Loucy (cell line): ENCODE measurements around the gene MAP2.

Source experiments
- EZH2phosphoT487 ChIP-seq: fragments of 200-600 bp; IDR thresholded peaks from 2 replicates; pipeline ENCODE4 v1.6.1; 2018; ENCODE audit warnings: antibody characterized with exemption, mild to moderate bottlenecking, moderate library complexity, borderline replicate concordance
- TF ChIP-seq, protein P1 (sequence below): fragments of 200-600 bp; sonication (generic); conservative IDR thresholded peaks from 2 replicates; pipeline ENCODE4 v1.5.1; 2014; ENCODE audit warnings: mild to moderate bottlenecking, antibody characterized with exemption, low read length

DNA sequence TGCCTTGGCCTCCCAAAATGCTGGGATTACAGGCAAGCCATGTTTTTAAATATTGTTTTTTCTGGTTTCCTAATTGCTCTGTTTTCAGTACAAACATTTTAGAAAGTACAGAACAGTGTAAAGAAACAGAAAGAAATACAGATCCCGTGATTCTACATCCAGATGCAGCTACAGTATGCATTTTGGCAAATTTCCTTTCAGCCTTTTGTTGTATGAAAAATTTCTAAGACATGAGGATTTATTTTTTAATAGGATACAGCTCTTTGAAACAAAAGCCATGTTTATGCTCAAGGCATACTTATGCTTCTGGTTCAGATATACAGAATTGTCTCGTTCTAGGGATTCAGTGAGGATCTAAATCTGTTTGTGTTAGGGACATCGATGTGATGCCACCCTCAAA, 109.5 kb downstream of the MAP2 start:
- TF ChIP-seq, protein P1, sequence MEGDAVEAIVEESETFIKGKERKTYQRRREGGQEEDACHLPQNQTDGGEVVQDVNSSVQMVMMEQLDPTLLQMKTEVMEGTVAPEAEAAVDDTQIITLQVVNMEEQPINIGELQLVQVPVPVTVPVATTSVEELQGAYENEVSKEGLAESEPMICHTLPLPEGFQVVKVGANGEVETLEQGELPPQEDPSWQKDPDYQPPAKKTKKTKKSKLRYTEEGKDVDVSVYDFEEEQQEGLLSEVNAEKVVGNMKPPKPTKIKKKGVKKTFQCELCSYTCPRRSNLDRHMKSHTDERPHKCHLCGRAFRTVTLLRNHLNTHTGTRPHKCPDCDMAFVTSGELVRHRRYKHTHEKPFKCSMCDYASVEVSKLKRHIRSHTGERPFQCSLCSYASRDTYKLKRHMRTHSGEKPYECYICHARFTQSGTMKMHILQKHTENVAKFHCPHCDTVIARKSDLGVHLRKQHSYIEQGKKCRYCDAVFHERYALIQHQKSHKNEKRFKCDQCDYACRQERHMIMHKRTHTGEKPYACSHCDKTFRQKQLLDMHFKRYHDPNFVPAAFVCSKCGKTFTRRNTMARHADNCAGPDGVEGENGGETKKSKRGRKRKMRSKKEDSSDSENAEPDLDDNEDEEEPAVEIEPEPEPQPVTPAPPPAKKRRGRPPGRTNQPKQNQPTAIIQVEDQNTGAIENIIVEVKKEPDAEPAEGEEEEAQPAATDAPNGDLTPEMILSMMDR = no peak
- TF ChIP-seq EZH2phosphoT487 = no peak
